Effector memory CD8-positive, alpha-beta T cell (primary cell): ENCODE results near the gene RPTOR.

Experiments
- ATAC-seq: fragments of 150-1000 bp; cut with Tn5 transposase; replicated peaks from 2 replicates; pipeline ENCODE4 v1.10.0; 2021; ENCODE audit warnings: mild to moderate bottlenecking, moderate library complexity
- DNase-seq, 3 experiments: peaks; one replicate each; pipeline ENCODE4 v3.0.0; 2021
- H3K27ac Mint-ChIP-seq, 2 donors: one replicate each; pipeline ENCODE4 v1.8.0; 2022; ENCODE audit warnings: mild to moderate bottlenecking in 2 of 2, mixed read lengths in 2 of 2, moderate library complexity in 2 of 2
- H3K27me3 Mint-ChIP-seq, 2 donors: one replicate each; pipeline ENCODE4 v1.8.0; 2022; ENCODE audit warnings: mixed read lengths in 2 of 2
- H3K36me3 Mint-ChIP-seq: one replicate; pipeline ENCODE4 v1.8.0; 2022; ENCODE audit warnings: mild to moderate bottlenecking, moderate library complexity, mixed read lengths; ENCODE audit not compliant: insufficient read depth
- H3K4me1 Mint-ChIP-seq, 2 donors: one replicate each; pipeline ENCODE4 v1.8.0; 2022; ENCODE audit warnings: low read depth in 2 of 2, mixed read lengths in 2 of 2
- H3K4me3 Mint-ChIP-seq, 2 donors: one replicate each; pipeline ENCODE4 v1.8.0; 2022; ENCODE audit warnings: mild to moderate bottlenecking in 2 of 2, mixed read lengths in 2 of 2, moderate library complexity in 2 of 2
- H3K9me3 Mint-ChIP-seq, 2 donors: one replicate each; pipeline ENCODE4 v1.8.0; 2022; ENCODE audit warnings: mixed read lengths in 2 of 2

RPTOR gene

GRCh38 chr17:80842456-80843013 is 297.9 kb downstream of the RPTOR start:
- H3K36me3 Mint-ChIP-seq, result peaks cover 10% of the 10 kb centered on the region
- no peaks in the 10 kb centered on the region for H3K27me3 Mint-ChIP-seq
- DNase-seq (no peak), ATAC-seq (no peak)
- H3K4me3 Mint-ChIP-seq, result no peak overlapping the region
- H3K4me1 Mint-ChIP-seq, result peaks cover 8 to 19% of the 10 kb centered on the region in 2 donors
- no peaks in the 10 kb centered on the region for H3K9me3 Mint-ChIP-seq
- H3K27ac Mint-ChIP-seq, result no peak overlapping the region

DNA sequence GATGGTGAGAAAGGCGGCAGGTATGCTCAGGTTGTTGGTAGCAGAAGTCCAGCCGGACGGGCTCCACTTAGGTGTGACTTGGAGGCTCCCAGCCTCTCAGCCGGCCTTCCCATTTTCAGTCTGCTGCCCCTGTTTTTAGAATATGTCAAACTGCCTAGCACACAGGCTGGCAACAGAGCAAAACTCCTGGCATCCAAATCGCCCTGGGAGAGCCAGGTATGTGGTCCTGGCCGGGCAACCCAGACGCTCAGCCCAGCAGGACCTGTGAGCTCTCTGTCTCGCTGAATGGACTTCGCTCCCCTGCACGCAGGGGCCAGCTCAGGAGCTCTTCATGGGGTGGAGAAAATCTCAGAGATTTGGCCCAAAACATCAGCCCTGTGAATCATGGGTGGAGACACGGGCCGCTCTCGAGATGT is 299.1 kb downstream of the RPTOR start:
- H3K9me3 Mint-ChIP-seq, result no peaks in the 10 kb centered on the region
- no peaks in the 10 kb centered on the region for H3K27me3 Mint-ChIP-seq
- H3K27ac Mint-ChIP-seq, result no peak overlapping the region
- H3K4me1 Mint-ChIP-seq, result peaks cover 14 to 31% of the 10 kb centered on the region in 2 donors
- DNase-seq, result no peak
- H3K4me3 Mint-ChIP-seq, result no peak overlapping the region
- peaks cover 9% of the 10 kb centered on the region for H3K36me3 Mint-ChIP-seq
- ATAC-seq, result no peak

DNA sequence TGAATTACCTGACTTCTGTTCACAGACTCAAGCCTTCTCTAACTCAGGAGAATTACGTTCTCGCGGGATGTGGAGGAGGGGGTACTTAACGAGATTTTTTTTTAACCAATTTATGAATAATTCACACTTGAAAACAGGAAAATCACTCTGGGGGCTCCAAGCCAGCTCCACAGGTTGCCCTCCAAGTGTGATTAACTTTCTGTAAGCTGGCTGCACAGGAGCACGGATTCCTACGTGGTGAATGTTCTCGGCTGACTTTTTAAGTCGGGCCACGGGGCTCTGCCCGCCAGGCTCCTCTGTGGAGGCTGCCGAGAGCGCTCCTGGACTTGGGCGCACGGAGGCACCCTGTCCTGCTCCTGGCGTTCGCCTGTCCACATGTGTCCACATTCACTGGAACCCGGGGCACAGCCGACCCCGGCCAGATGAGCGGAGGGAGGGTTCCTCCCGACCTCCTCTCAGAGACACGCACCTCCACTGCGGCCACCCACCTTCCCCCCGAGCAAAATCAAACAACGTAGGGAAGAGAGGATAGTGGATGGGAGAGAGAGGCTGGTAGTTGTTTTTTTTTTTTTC is 299.9 kb downstream of the RPTOR start:
- ATAC-seq (no peak), DNase-seq (no peak)
- Mint-ChIP-seq H3K27me3 (no peaks in the 10 kb centered on the region), H3K27ac (peak overlapping the region in 1 of 2 donors; percentile 38), H3K9me3 (no peaks in the 10 kb centered on the region), H3K36me3 (peaks cover 9% of the 10 kb centered on the region), H3K4me3 (no peak overlapping the region), H3K4me1 (peaks cover 14 to 32% of the 10 kb centered on the region in 2 donors)

DNA sequence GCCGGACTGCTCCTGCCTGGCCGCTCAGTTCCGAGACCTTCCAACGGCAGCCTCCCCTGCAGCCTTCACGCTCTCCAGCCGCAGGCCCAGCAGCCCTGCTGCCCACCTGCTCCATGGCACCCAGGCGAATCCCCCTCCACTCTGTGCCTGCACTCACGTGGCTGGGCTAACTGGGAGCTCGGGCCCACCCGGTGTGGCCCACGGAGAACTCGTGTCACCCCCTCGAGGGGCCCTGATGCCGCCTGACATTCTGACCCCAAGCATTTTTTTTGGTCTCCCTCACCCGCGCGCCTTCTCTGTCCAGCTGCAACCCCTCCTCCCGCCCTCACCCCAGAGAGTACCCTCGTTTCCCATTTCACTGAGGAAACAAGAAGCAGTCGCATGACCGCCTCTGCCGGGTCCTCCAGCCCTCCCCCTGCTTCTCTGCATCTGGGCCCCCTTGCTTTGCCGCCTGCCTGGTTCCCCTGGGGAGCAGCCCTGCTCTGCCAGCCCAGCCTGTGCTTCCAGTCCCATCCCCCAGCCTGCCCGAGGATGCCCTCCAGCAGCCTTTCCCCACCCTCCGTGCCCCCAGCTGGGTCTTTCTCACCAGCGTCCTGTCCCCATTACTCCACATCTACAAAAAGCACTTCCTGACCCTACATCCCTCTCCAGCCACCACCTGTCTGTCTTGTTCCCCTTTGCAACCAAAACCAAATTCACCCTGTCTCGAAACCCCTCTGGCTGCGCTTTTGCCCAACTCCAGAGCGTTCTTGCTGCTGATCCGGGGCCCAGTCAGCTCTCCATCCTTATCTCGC is 300.6 kb downstream of the RPTOR start:
- no peak for DNase-seq
- H3K27me3 Mint-ChIP-seq, result no peaks in the 10 kb centered on the region
- H3K36me3 Mint-ChIP-seq, result peaks cover 9% of the 10 kb centered on the region
- peaks cover 14 to 32% of the 10 kb centered on the region in 2 donors for H3K4me1 Mint-ChIP-seq
- H3K4me3 Mint-ChIP-seq, result no peak overlapping the region
- peak overlapping the region in 1 of 2 donors; percentile 44 for H3K27ac Mint-ChIP-seq
- no peaks in the 10 kb centered on the region for H3K9me3 Mint-ChIP-seq
- ATAC-seq, result no peak

- ATAC-seq (no peak), DNase-seq (no peak)
- H3K27ac Mint-ChIP-seq, result peak overlapping the region; percentile 44 to 88
- H3K4me3 Mint-ChIP-seq, result no peak overlapping the region
- H3K4me1 Mint-ChIP-seq, result peaks cover 14 to 32% of the 10 kb centered on the region in 2 donors
- no peaks in the 10 kb centered on the region for H3K27me3 Mint-ChIP-seq
- peaks cover 9% of the 10 kb centered on the region for H3K36me3 Mint-ChIP-seq
- H3K9me3 Mint-ChIP-seq, result no peaks in the 10 kb centered on the region
These were observed 301.4 kb downstream of the RPTOR start for GRCh38 chr17:80845863-80846671.

DNA sequence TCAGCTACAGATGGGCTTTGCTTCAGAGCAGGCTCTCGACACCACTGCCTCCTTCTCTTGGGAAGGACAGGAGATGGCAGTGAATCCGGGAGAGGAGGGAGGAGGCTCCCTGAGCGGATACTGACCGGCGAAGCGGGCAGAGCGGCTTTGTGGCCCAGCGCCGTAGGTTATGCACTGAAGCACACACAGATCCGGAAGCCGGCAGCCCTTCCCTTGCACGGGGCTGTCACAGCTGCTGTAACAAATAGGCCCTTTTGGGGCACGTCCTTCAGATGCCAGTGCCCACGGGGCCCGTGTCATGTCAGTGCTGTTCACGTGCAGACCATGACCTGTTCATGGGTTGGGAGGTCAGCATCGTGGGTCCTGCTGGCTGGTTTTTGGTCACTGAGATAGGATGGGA is 302.3 kb downstream of the RPTOR start:
- no peak for ATAC-seq
- Mint-ChIP-seq H3K4me3 (peak overlapping the region; percentile 44 to 65), H3K36me3 (peaks cover 9% of the 10 kb centered on the region), H3K4me1 (peaks cover 14 to 32% of the 10 kb centered on the region in 2 donors), H3K9me3 (no peaks in the 10 kb centered on the region), H3K27me3 (no peaks in the 10 kb centered on the region), H3K27ac (peak overlapping the region; percentile 44 to 88)
- no peak for DNase-seq

- H3K27ac Mint-ChIP-seq, result peak overlapping the region; percentile 44 to 88
- peak; percentile 85 for ATAC-seq
- H3K9me3 Mint-ChIP-seq, result no peaks in the 10 kb centered on the region
These were observed 303.0 kb downstream of the RPTOR start for GRCh38 chr17:80847496-80848230.

GRCh38 chr17:80848449-80849102 is 303.9 kb downstream of the RPTOR start:
- no peaks in the 10 kb centered on the region for H3K9me3 Mint-ChIP-seq
- H3K4me1 Mint-ChIP-seq, result peaks cover 14 to 32% of the 10 kb centered on the region in 2 donors
- H3K36me3 Mint-ChIP-seq, result peaks cover 13% of the 10 kb centered on the region
- no peak for ATAC-seq
- H3K27me3 Mint-ChIP-seq, result no peaks in the 10 kb centered on the region
- H3K4me3 Mint-ChIP-seq, result peak overlapping the region; percentile 44 to 65
- DNase-seq, result no peak
- H3K27ac Mint-ChIP-seq, result peak overlapping the region; percentile 44 to 88

More at GRCh38 chr17:80847496-80848230, 303.0 kb downstream of the RPTOR start:
- no peak for DNase-seq
- Mint-ChIP-seq H3K27me3 (no peaks in the 10 kb centered on the region), H3K36me3 (peaks cover 10% of the 10 kb centered on the region), H3K4me3 (peak overlapping the region; percentile 44 to 65), H3K4me1 (peaks cover 14 to 32% of the 10 kb centered on the region in 2 donors)

DNA sequence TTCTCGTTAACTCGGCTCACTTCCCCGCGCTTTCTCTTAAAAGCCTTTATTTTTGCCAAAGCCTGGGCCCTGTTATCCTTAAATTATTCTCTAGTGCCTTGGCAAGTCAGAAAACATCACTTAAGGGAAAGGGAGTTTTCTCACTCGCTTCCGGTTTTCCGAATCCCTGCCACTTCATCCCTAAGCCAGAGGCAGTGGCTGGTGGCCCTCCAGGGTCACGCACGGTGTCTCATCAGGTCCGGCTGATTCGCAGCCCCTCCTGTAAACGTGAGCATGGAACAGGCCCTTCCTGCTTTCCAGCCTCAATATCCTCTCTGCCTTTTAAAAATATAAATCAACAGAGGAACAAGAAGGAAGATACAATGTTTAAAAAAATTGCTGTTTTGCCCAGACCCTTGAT is 304.5 kb downstream of the RPTOR start:
- DNase-seq, result no peak
- Mint-ChIP-seq H3K4me1 (peaks cover 14 to 32% of the 10 kb centered on the region in 2 donors), H3K4me3 (peak overlapping the region in 1 of 2 donors; percentile 21), H3K27ac (peak overlapping the region in 1 of 2 donors; percentile 44), H3K36me3 (peaks cover 13% of the 10 kb centered on the region), H3K9me3 (no peaks in the 10 kb centered on the region), H3K27me3 (no peaks in the 10 kb centered on the region)
- no peak for ATAC-seq

GRCh38 chr17:80850109-80850508 is 305.5 kb downstream of the RPTOR start:
- DNase-seq (no peak), ATAC-seq (no peak)
- H3K27me3 Mint-ChIP-seq, result no peaks in the 10 kb centered on the region
- H3K9me3 Mint-ChIP-seq, result no peaks in the 10 kb centered on the region
- peaks cover 14 to 32% of the 10 kb centered on the region in 2 donors for H3K4me1 Mint-ChIP-seq
- no peak overlapping the region for H3K27ac Mint-ChIP-seq
- peaks cover 13% of the 10 kb centered on the region for H3K36me3 Mint-ChIP-seq
- no peak overlapping the region for H3K4me3 Mint-ChIP-seq

- peaks cover 16 to 33% of the 10 kb centered on the region in 2 donors for H3K4me1 Mint-ChIP-seq
- ATAC-seq (no peak), DNase-seq (no peak)
- no peaks in the 10 kb centered on the region for H3K27me3 Mint-ChIP-seq
- no peak overlapping the region for H3K27ac Mint-ChIP-seq
- H3K4me3 Mint-ChIP-seq, result no peak overlapping the region
- H3K9me3 Mint-ChIP-seq, result no peaks in the 10 kb centered on the region
- H3K36me3 Mint-ChIP-seq, result peaks cover 13% of the 10 kb centered on the region
These were observed 306.2 kb downstream of the RPTOR start for GRCh38 chr17:80850817-80851216.

GRCh38 chr17:80851277-80851925 is 306.8 kb downstream of the RPTOR start:
- H3K9me3 Mint-ChIP-seq, result no peaks in the 10 kb centered on the region
- H3K27ac Mint-ChIP-seq, result peak overlapping the region in 1 of 2 donors; percentile 59
- ATAC-seq (no peak), DNase-seq (no peak)
- H3K36me3 Mint-ChIP-seq, result peaks cover 16% of the 10 kb centered on the region
- H3K27me3 Mint-ChIP-seq, result no peaks in the 10 kb centered on the region
- peaks cover 22 to 33% of the 10 kb centered on the region in 2 donors for H3K4me1 Mint-ChIP-seq
- H3K4me3 Mint-ChIP-seq, result no peak overlapping the region
